Measurements from ENCODE around the gene PTGS1.

GRCh38 chr9:122366074-122366660, 4.7 kb upstream of the PTGS1 start:
- TF ChIP-seq L3MBTL2 (conservative IDR thresholded peaks at IDR 0.05): no peak
- TF ChIP-seq SUZ12 (IDR thresholded peaks at IDR 0.05): no peak
- TF ChIP-seq HDGF (IDR thresholded peaks at IDR 0.05; ENCODE audit: borderline replicate concordance): no peak
- TF ChIP-seq PKNOX1 (IDR thresholded peaks at IDR 0.05): no peak
- TF ChIP-seq BHLHE40 (IDR thresholded peaks at IDR 0.05; ENCODE audit: borderline replicate concordance): no peak
- TF ChIP-seq ELF4 (IDR thresholded peaks at IDR 0.05): no peak
- TF ChIP-seq SP1 (IDR thresholded peaks at IDR 0.05): no peak
- no peak for TF ChIP-seq NFRKB (IDR thresholded peaks at IDR 0.05)
- no peak for TF ChIP-seq FOXM1 (IDR thresholded peaks at IDR 0.05; ENCODE audit: borderline replicate concordance)
- TF ChIP-seq FOXA1 (IDR thresholded peaks at IDR 0.05): no peak
- TF ChIP-seq ZNF384 (IDR thresholded peaks at IDR 0.05): no peak

Data from HEK293T (cell line).